H1 (cell line): Measurements from ENCODE around the gene TRIM31.

Experiments
- BACH1 ChIP-seq: IDR thresholded peaks from 2 replicates; pipeline ENCODE4 v1.6.1; 2012; ENCODE audit warnings: low read length, improper control_type of control experiment
- BRCA1 ChIP-seq: IDR thresholded peaks from 2 replicates; pipeline ENCODE4 v1.6.1; 2012; ENCODE audit warnings: low read depth, low read length, improper control_type of control experiment
- GTF2F1 ChIP-seq: IDR thresholded peaks from 2 replicates; pipeline ENCODE4 v1.6.1; 2012; ENCODE audit warnings: low read depth, low read length, improper control_type of control experiment, borderline replicate concordance
- JUND ChIP-seq: IDR thresholded peaks from 2 replicates; pipeline ENCODE4 v1.6.1; 2011; ENCODE audit warnings: mild to moderate bottlenecking, improper control_type of control experiment, low read length
- KDM1A ChIP-seq: fragments of 200-600, 300-600 bp; sonication (generic); IDR thresholded peaks from 2 replicates; pipeline ENCODE4 v1.7.1; 2016; ENCODE audit warnings: mild to moderate bottlenecking, low read length, borderline replicate concordance
- RAD21 ChIP-seq, 2 experiments: IDR thresholded peaks in 1 of 2; conservative IDR thresholded peaks in 1 of 2; 2 replicates each; pipeline ENCODE4 v1.6.1; 2011; ENCODE audit warnings: low read depth in 2 of 2, low read length in 2 of 2, improper control_type of control experiment in 1 of 2, inconsistent platforms in 1 of 2, mild to moderate bottlenecking in 1 of 2, moderate library complexity in 1 of 2
- SUZ12 ChIP-seq: fragments of 200-600 bp; sonication (generic); IDR thresholded peaks from 2 replicates; pipeline ENCODE4 v1.6.1; 2012; ENCODE audit warnings: mild to moderate bottlenecking, inconsistent platforms, low read length, moderate library complexity, mixed read lengths
- TAF1 ChIP-seq: IDR thresholded peaks from 2 replicates; pipeline ENCODE4 v1.6.1; 2011; ENCODE audit warnings: mild to moderate bottlenecking, low read depth, low read length
- TEAD4 ChIP-seq: IDR thresholded peaks from 2 replicates; pipeline ENCODE4 v1.6.1; 2012; ENCODE audit warnings: low read depth, low read length, inconsistent platforms, mixed read lengths
- YY1 ChIP-seq: IDR thresholded peaks from 2 replicates; pipeline ENCODE4 v1.6.1; 2011; ENCODE audit warnings: low read depth, mild to moderate bottlenecking, low read length
- TF ChIP-seq, protein P1 (sequence below): IDR thresholded peaks from 2 replicates; pipeline ENCODE4 v1.6.1; 2012; ENCODE audit warnings: inconsistent platforms
- TF ChIP-seq, protein P2 (sequence below), 3 experiments: IDR thresholded peaks; 1 replicate in 2 of 3; 2 replicates in 1 of 3; pipeline versions ENCODE4 v1.5.1 to v1.6.1; 2011; ENCODE audit warnings: low read length in 3 of 3, mild to moderate bottlenecking in 3 of 3, inconsistent platforms in 2 of 3, low read depth in 1 of 3, moderate library complexity in 1 of 3; ENCODE audit not compliant: insufficient read depth in 1 of 3; ENCODE audit errors: control extremely low read depth in 1 of 3

DNA sequence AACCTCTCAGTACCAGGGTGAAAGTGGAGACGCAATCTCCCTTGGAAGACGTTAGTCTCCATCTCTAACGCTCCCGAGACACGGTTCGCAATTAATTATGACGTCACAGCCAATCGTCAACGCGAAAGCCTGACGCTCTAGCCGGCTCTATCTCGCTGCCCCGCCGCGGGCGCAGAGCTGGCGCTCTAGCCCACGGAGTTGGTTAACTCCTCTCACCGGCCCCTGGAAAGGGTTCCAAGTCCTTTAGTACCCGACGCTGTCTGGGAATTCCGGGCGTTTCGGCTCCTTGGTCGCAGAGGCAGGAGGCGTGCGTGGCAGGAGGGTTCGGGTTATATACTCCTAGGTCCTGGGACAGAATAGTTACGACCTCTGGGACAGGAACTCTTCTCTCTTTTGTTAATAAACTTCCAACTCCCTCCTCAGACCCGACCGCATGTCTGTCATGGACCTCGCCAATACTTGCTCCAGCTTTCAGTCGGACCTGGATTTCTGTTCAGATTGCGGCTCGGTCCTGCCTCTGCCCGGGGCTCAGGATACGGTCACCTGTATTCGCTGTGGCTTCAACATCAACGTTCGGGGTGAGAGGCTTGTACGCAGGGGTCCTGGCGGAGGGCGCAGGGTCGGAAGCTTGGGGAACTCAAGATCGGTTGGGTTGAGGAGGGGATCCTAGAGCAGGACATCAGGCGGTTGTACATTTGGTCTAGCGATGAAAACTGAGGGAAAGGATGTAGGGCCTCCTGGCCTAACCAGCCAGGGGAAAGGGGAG is 51.6 kb downstream of the TRIM31 start, which contains the start of gene POLR1H:
- no peak for TF ChIP-seq BRCA1
- TF ChIP-seq, protein P1, sequence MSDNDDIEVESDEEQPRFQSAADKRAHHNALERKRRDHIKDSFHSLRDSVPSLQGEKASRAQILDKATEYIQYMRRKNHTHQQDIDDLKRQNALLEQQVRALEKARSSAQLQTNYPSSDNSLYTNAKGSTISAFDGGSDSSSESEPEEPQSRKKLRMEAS = no peak; the same call in 1 of the 2 replicates
- no peak for TF ChIP-seq SUZ12
- peak; percentile 94 for TF ChIP-seq JUND
- peak; percentile 2 to 4; a peak in 1 of 4 replicates for TF ChIP-seq RAD21 (IDR thresholded peaks at IDR 0.05 in 1 of 2, conservative IDR thresholded peaks at IDR 0.05 in 1 of 2; ENCODE audit: low read depth in 2 of 2, low read length in 2 of 2)
- TF ChIP-seq, protein P2, sequence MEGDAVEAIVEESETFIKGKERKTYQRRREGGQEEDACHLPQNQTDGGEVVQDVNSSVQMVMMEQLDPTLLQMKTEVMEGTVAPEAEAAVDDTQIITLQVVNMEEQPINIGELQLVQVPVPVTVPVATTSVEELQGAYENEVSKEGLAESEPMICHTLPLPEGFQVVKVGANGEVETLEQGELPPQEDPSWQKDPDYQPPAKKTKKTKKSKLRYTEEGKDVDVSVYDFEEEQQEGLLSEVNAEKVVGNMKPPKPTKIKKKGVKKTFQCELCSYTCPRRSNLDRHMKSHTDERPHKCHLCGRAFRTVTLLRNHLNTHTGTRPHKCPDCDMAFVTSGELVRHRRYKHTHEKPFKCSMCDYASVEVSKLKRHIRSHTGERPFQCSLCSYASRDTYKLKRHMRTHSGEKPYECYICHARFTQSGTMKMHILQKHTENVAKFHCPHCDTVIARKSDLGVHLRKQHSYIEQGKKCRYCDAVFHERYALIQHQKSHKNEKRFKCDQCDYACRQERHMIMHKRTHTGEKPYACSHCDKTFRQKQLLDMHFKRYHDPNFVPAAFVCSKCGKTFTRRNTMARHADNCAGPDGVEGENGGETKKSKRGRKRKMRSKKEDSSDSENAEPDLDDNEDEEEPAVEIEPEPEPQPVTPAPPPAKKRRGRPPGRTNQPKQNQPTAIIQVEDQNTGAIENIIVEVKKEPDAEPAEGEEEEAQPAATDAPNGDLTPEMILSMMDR (IDR thresholded peaks at IDR 0.05; ENCODE audit: control extremely low read depth in 1 of 3, insufficient read depth in 1 of 3, low read depth in 1 of 3, low read length in 3 of 3) = no peak; a peak in 1 of 4 replicates
- TF ChIP-seq BACH1 = no peak
- 0 out of 2 replicates have a peak, but pooled peaks have one; percentile 38 for TF ChIP-seq TEAD4
- TF ChIP-seq TAF1 = peak; percentile 96
- TF ChIP-seq KDM1A = no peak
- TF ChIP-seq GTF2F1 = no peak
- TF ChIP-seq YY1 = peak; percentile 79; the same call in 1 of the 2 replicates
